GM10847 (cell line): ENCODE measurements around the gene DNASE2B.

Experiments used
- POLR2A ChIP-seq: IDR thresholded peaks from 2 replicates; pipeline ENCODE4 v1.6.1; 2011; ENCODE audit not compliant: insufficient read length; ENCODE audit errors: extremely low read depth

Gene DNASE2B

GRCh38 chr1:84366786-84367185 is 31.5 kb upstream of the DNASE2B start:
- no peak for TF ChIP-seq POLR2A

GRCh38 chr1:84367219-84367618 is 31.1 kb upstream of the DNASE2B start:
- TF ChIP-seq POLR2A = no peak

GRCh38 chr1:84368441-84368840 is 29.8 kb upstream of the DNASE2B start:
- no peak for TF ChIP-seq POLR2A

GRCh38 chr1:84370266-84370665 is 28.0 kb upstream of the DNASE2B start:
- no peak for TF ChIP-seq POLR2A

DNA sequence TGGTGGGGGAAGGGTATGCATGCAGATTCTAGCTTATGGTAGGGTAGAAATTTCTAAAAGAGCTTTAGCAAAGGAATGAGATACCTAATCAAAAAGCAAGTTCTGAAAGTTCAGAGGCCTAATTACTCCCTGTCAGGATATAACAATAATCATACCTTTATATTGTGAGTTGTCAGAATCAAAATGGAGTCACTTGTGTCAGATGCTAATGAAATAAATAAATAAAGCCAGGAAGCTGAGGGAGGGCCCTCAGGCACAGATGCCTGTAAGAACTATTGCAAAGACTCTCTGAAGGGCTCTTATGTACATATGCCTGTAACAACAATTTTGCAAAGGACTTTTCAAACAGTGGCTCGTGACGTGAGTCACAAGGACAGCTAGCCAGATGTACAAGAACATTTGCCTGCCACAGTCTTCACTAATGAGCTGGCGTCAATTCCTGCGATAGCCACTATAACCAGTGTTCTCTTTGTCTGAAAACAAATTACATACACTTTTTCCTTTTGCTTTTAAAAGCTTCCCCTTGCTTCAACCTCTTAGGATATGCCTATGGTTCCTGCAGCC is 27.4 kb upstream of the DNASE2B start:
- no peak for TF ChIP-seq POLR2A

- no peak for TF ChIP-seq POLR2A
Measured at GRCh38 chr1:84373436-84374141, 24.7 kb upstream of the DNASE2B start.

DNA sequence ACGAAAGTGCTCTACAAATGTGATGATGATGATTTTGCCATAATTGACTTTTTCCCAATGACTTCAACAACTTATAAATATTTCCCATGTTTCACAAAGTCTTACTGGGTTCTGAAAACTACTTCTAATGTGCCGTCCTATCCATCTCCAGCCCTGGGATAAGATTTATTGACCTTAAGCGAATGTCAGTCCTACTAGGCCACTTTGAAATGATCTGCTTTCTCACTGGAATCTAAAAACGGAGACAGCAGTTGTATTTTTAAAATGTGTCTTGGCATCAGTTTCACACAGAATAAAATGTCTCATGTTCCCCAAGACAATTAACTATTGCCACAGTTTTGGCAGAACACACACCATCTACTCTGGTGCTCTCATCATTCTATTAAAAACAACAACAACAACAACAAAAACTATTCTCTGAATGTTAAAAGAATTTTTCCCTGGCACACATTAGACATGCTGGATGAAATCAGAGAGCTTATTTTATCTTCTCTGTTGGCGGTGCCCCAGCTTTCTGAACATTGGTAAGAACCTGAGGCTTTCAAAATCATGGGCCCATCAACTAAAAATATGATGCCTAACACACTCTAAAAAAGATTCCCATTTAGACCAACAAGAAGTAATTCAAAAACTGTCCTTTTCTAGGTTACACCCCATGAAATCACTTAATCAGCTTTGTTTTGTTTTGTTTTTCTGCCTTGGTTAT is 23.1 kb upstream of the DNASE2B start:
- TF ChIP-seq POLR2A = no peak

GRCh38 chr1:84376000-84376910 is 22.0 kb upstream of the DNASE2B start:
- no peak for TF ChIP-seq POLR2A

GRCh38 chr1:84377480-84378095 is 20.7 kb upstream of the DNASE2B start:
- TF ChIP-seq POLR2A = no peak

- TF ChIP-seq POLR2A = no peak
Measured at GRCh38 chr1:84379138-84379916, 19.0 kb upstream of the DNASE2B start.

DNA sequence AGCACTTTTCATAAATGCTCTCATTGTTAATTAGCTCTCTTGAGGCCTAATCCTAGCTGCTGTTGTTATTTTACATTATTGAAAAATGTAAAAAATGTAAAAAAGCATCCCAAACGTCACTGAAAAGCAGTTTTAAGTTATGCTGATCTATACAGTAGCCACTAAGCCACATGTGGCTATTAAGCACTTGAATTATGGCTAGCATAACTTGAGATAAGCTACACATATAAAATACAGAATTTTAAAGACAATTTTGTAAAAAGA is 18.4 kb upstream of the DNASE2B start:
- no peak for TF ChIP-seq POLR2A

DNA sequence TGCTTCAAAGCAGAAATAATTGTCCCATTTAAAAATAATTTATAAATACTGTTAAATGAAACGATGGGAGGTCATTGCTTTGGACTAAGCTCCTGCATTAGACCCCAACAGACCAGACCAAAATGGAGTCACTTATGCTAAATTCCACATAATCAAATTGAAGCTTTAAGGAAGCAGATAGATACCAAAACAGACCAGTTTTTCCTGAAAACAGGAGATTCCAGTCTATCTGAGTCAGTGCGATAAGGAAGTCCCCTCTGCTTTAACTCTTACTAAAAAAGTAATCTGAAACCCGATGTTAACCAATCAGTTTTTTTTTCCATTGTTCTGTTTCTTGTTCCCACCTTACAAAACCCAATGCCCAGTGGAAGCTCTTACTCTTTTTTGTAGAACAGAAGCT is 16.2 kb upstream of the DNASE2B start:
- TF ChIP-seq POLR2A = no peak

GRCh38 chr1:84385347-84385746 is 12.9 kb upstream of the DNASE2B start:
- no peak for TF ChIP-seq POLR2A

DNA sequence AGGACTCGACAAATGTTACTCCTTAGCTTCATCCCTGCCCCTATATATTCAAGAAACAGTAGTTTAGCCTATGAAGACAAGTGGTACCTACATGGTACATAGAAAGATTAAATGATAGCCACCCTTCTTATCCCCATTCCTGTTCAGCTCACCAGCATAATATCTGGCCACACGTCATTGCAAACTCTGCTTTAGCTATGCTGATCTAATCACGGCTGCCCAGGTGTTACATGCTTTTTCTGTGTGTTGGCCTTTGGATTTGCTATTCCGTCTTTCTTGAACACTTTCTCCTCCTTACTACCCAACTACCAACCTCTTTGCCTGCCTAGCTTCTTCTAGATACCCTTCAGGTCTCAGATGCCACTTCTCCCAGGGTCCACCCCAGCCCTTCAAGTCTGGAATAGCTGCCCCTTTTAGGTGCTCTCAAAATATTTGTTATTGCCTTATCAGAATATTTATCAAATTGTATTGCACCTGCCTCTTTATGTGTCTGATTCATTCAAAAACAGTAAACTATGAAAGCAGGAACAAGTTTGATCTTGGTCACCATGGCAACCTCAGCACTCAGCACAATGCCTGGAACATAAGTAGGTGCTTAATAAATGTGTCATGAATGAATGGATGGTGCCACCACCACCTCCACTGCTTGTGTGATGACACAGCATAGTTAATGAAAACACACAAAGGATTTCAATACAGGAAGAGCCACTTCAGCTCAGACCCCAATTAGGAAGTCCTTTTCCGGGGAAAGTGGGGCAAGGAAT is 11.4 kb upstream of the DNASE2B start:
- no peak for TF ChIP-seq POLR2A
